ENCODE measurements around the gene AFF3. TPM values are rescaled to one million over a fixed set of nuclear protein-coding genes. Genes with fewer than 3 reads are reported as not detected.

AFF3 gene
- total RNA-seq, 1 experiment from 2014 or later: not detected

DNA sequence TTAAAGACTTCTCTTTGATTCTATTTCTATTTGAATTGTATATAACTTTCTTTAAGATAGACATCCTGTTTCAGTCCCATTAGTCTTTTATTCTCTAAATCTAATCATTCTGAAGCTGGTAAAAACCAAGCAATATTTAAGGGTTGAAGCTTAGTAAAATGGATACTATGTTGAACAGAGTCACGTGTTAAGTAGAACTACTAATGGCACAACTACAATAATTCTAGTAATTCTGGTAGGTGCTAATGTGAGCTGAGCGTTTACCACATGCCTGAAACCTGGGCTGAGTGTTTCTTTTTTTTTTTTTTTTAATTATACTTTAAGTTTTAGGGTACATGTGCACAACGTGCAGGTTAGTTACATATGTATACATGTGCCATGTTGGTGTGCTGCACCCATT, 8.9 kb upstream of the AFF3 start:
- H3K27me3 ChIP-seq (ENCODE audit: insufficient read depth, low read depth): peaks cover 13% of the 10 kb centered on the region; the same call in 1 of the 2 replicates

DNA sequence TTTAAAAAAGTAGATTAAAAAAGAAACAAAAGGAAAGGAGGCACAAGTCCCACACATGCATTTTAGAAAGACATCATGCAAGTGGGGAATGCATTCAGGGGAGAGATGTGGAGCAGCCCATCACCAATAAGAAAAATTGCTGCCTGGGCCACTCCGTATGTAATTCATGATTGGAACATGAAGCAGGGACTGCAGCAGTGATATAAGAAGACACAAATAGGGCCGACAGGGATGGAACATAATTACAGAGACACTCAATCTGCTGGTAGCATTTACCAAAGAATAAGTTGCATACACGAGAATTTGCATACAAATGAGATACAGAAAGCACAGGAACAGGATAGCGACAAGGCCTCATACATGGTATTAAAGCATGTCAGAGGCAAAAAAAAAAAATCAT, 6.5 kb upstream of the AFF3 start:
- POLR2A ChIA-PET (ENCODE audit: unreplicated experiment): no interaction called here
- Histone ChIP-seq H3K4me3 (no peak overlapping the region), H3K27ac (no peak overlapping the region), H3K27me3 (ENCODE audit: insufficient read depth, low read depth) (peaks cover 27% of the 10 kb centered on the region; the same call in 1 of the 2 replicates), H3K9me3 (ENCODE audit: insufficient read depth, low read depth) (no peaks in the 10 kb centered on the region), H2AFZ (no peak overlapping the region), H3K79me2 (ENCODE audit: low read depth) (no peaks in the 10 kb centered on the region), H3K4me1 (replicated peaks; ENCODE audit: insufficient read depth) (no peaks in the 10 kb centered on the region), H3K36me3 (ENCODE audit: low read depth) (no peaks in the 10 kb centered on the region), H3K4me2 (no peak overlapping the region), H3F3A (ENCODE audit: insufficient read depth, low read depth) (no peaks in the 10 kb centered on the region), H3K9me2 (ENCODE audit: insufficient read depth) (no peaks in the 10 kb centered on the region), H4K20me1 (ENCODE audit: insufficient read depth) (no peaks in the 10 kb centered on the region)
- DNase-seq: no peak
- TF ChIP-seq, protein P1, sequence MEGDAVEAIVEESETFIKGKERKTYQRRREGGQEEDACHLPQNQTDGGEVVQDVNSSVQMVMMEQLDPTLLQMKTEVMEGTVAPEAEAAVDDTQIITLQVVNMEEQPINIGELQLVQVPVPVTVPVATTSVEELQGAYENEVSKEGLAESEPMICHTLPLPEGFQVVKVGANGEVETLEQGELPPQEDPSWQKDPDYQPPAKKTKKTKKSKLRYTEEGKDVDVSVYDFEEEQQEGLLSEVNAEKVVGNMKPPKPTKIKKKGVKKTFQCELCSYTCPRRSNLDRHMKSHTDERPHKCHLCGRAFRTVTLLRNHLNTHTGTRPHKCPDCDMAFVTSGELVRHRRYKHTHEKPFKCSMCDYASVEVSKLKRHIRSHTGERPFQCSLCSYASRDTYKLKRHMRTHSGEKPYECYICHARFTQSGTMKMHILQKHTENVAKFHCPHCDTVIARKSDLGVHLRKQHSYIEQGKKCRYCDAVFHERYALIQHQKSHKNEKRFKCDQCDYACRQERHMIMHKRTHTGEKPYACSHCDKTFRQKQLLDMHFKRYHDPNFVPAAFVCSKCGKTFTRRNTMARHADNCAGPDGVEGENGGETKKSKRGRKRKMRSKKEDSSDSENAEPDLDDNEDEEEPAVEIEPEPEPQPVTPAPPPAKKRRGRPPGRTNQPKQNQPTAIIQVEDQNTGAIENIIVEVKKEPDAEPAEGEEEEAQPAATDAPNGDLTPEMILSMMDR (conservative IDR thresholded peaks at IDR 0.05): no peak
- TF ChIP-seq EZH2 (IDR thresholded peaks at IDR 0.05; ENCODE audit: low read depth): no peak
- CTCF ChIA-PET: no interaction called here
- intact Hi-C loops (cut with micrococcal nuclease; ENCODE audit: unreplicated experiment): no loop called here
- BruUV-seq (replicated peaks): no TSS peak

More for the DNA sequence above, 8.9 kb upstream of the AFF3 start:
- intact Hi-C loops (cut with micrococcal nuclease; ENCODE audit: unreplicated experiment): no loop called here
- Histone ChIP-seq H3K9me2 (ENCODE audit: insufficient read depth) (no peaks in the 10 kb centered on the region), H3F3A (ENCODE audit: insufficient read depth, low read depth) (no peaks in the 10 kb centered on the region), H3K27ac (no peak overlapping the region), H3K4me2 (no peak overlapping the region), H2AFZ (no peak overlapping the region), H3K36me3 (ENCODE audit: low read depth) (no peaks in the 10 kb centered on the region), H3K79me2 (ENCODE audit: low read depth) (no peaks in the 10 kb centered on the region), H3K4me3 (no peak overlapping the region), H4K20me1 (ENCODE audit: insufficient read depth) (no peaks in the 10 kb centered on the region), H3K9me3 (ENCODE audit: insufficient read depth, low read depth) (no peaks in the 10 kb centered on the region), H3K4me1 (replicated peaks; ENCODE audit: insufficient read depth) (no peaks in the 10 kb centered on the region)
- TF ChIP-seq EZH2 (IDR thresholded peaks at IDR 0.05; ENCODE audit: low read depth): no peak
- TF ChIP-seq, protein P1 (conservative IDR thresholded peaks at IDR 0.05): no peak
- no TSS peak for BruUV-seq (replicated peaks)
- POLR2A ChIA-PET (ENCODE audit: unreplicated experiment): no interaction called here
- CTCF ChIA-PET: no interaction called here
- no peak for DNase-seq

DNA sequence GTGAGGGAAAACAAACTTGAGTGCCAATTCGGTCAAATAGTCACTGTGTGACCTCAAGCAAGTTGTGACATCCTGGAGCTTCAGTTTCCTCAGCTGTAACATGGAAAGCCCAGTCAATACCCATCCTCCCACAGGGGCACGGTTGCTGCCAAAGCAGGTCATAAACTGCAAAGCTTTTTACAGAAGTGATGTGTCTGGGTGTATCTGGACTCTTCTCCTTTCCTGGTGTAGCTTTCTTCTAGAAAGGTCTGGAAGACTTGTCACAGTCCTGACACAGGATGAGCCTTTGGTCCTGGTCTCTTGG, 4.2 kb upstream of the AFF3 start:
- H3K9me2 ChIP-seq (ENCODE audit: insufficient read depth): no peaks in the 10 kb centered on the region
- H2AFZ ChIP-seq: no peak overlapping the region
- H3K4me1 ChIP-seq (replicated peaks; ENCODE audit: insufficient read depth): no peaks in the 10 kb centered on the region
- H3K27ac ChIP-seq: no peak overlapping the region
- POLR2A ChIA-PET (ENCODE audit: unreplicated experiment): no interaction called here
- no peak overlapping the region for H3K4me3 ChIP-seq
- CTCF ChIA-PET: no interaction called here
- H3F3A ChIP-seq (ENCODE audit: insufficient read depth, low read depth): no peaks in the 10 kb centered on the region
- no peaks in the 10 kb centered on the region for H3K36me3 ChIP-seq (ENCODE audit: low read depth)
- no peaks in the 10 kb centered on the region for H3K79me2 ChIP-seq (ENCODE audit: low read depth)
- no peak overlapping the region for H3K4me2 ChIP-seq
- H3K27me3 ChIP-seq (ENCODE audit: insufficient read depth, low read depth): peaks cover 47% of the 10 kb centered on the region
- TF ChIP-seq, protein P1 (conservative IDR thresholded peaks at IDR 0.05): no peak
- TF ChIP-seq EZH2 (IDR thresholded peaks at IDR 0.05; ENCODE audit: low read depth): no peak
- H4K20me1 ChIP-seq (ENCODE audit: insufficient read depth): no peaks in the 10 kb centered on the region
- DNase-seq: no peak
- intact Hi-C loops (cut with micrococcal nuclease; ENCODE audit: unreplicated experiment): no loop called here
- BruUV-seq (replicated peaks): no TSS peak
- no peaks in the 10 kb centered on the region for H3K9me3 ChIP-seq (ENCODE audit: insufficient read depth, low read depth)

All from PC-9 (cell line).